Spleen (tissue), 11 donors: ENCODE results near the gene ARHGEF10L. TPM values are rescaled to one million over a fixed set of nuclear protein-coding genes. Genes with fewer than 3 reads are reported as not detected.
"Not testable (repeated sequence)": the region's sequence is repeated elsewhere in the genome, so short reads cannot be mapped to it uniquely, and the experiment has no call there.

Source experiments
- DNase-seq: peaks from one replicate; pipeline ENCODE4 v3.0.0-alpha.2; 2020
- H3K27ac ChIP-seq, 8 donors: fragments of 200-600 bp; sonication (generic) in 7 of 8; 1 replicate in 4 of 8; 2 replicates in 4 of 8; pipeline versions ENCODE4 v1.5.0 to v1.8.0; 2016 to 2021; ENCODE audit warnings: inconsistent platforms in 4 of 8, mild to moderate bottlenecking in 4 of 8, moderate library complexity in 1 of 8
- H3K27me3 ChIP-seq, 7 donors: fragments of 200-600 bp; sonication (generic) in 6 of 7; replicated peaks in 1 of 7; 1 replicate in 4 of 7; 2 replicates in 3 of 7; pipeline versions ENCODE4 v1.5.0 to v1.8.0; 2016 to 2021; ENCODE audit warnings: inconsistent platforms in 3 of 7, mild to moderate bottlenecking in 1 of 7
- H3K36me3 ChIP-seq, 6 donors: fragments of 200-600 bp; sonication (generic) in 5 of 6; 1 replicate in 4 of 6; 2 replicates in 2 of 6; pipeline versions ENCODE4 v1.5.0 to v1.8.0; 2016 to 2021; ENCODE audit warnings: inconsistent platforms in 2 of 6
- H3K4me1 ChIP-seq, 6 donors: fragments of 200-600 bp; sonication (generic) in 5 of 6; 1 replicate in 3 of 6; 2 replicates in 3 of 6; pipeline versions ENCODE4 v1.5.0 to v1.8.0; 2016 to 2021; ENCODE audit warnings: inconsistent platforms in 3 of 6
- H3K4me3 ChIP-seq, 8 donors: fragments of 200-600 bp; sonication (generic) in 7 of 8; 1 replicate in 4 of 8; 2 replicates in 4 of 8; pipeline versions ENCODE4 v1.5.0 to v1.8.0; 2016 to 2021; ENCODE audit warnings: inconsistent platforms in 4 of 8, mild to moderate bottlenecking in 4 of 8, moderate library complexity in 2 of 8
- H3K9me3 ChIP-seq, 8 donors: fragments of 200-600 bp; sonication (generic) in 7 of 8; 1 replicate in 4 of 8; 2 replicates in 4 of 8; pipeline versions ENCODE4 v1.5.0 to v1.8.0; 2016 to 2021; ENCODE audit warnings: inconsistent platforms in 4 of 8
- POLR2A ChIP-seq, 3 donors: fragments of 450-650 bp; IDR thresholded peaks; one replicate each; pipeline ENCODE4 v1.5.1; 2017; ENCODE audit warnings: antibody characterized with exemption in 3 of 3, mild to moderate bottlenecking in 1 of 3
- POLR2AphosphoS5 ChIP-seq, 3 donors: sonication (generic); formaldehyde crosslinking; IDR thresholded peaks; one replicate each; pipeline ENCODE4 v1.5.1; 2017; ENCODE audit warnings: antibody characterized with exemption in 3 of 3
- WGBS, 5 donors: extraction: QIAGEN DNeasy Blood & Tissue Kit in 3 of 5; methylation state at CpG; one replicate each; pipeline versions ENCODE4 v1.1.5 to v1.1.7; 2013 to 2018; 5-methylcytosine and 5-hydroxymethylcytosine counted together
- intact Hi-C: fragments of 100-400 bp; cut with DNase I; formaldehyde crosslinking; loops from one replicate; pipeline ENCODE4 v1.15.0; 2023; ENCODE audit warnings: low total_unique reads
- polyA plus RNA-seq, 3 donors: library from polyadenylated mRNA; stranded (reverse); fragments of 200-250 nt; gene quantifications; one replicate each; pipeline ENCODE4 v1.2.1, GENCODE V29; 2013
- total RNA-seq, 7 donors: library from RNA; depleted of rRNA in 3 of 7; stranded (reverse); fragments of >200 nt in 3 of 7; fragmentation: NEBNext Ultra II Directional in 4 of 7; extraction: Animal tissue kit (Norgen Biotek cat#: 25700) in 4 of 7; gene quantifications; one replicate each; pipeline versions ENCODE4 v1.1.0 to v1.2.1, GENCODE V29; 2016 to 2021
- TF ChIP-seq, protein P1 (sequence below), 11 experiments: fragments of 200-600 bp in 7 of 11; fragments of 450-650 bp in 4 of 11; sonication (generic) in 4 of 11; IDR thresholded peaks in 8 of 11; conservative IDR thresholded peaks in 3 of 11; 1 replicate in 7 of 11; 2 replicates in 4 of 11; pipeline versions ENCODE4 v1.4.0 to v1.8.0; 2016 to 2021; ENCODE audit warnings: antibody characterized with exemption in 11 of 11, inconsistent platforms in 4 of 11, mild to moderate bottlenecking in 1 of 11
- donor health status: healthy with polysubstance abuse.
- donor health status: DM: no; HTN: no; CAD: no; lungs with moderate emphysema.
- donor health status: DM: no; HTN: no; CAD: no.
- donor health status: Bipolar disorder and iron deficiency.
- donor health status: healthy.
- donor health status: DM: no; HTN: no; CAD: no.
- donor health status: DM: yes; HTN: yes; CAD: no.

Gene ARHGEF10L
- total and polyA plus RNA-seq, 10 donors: 10.0 to 40.9 (median 21.4) TPM

DNA sequence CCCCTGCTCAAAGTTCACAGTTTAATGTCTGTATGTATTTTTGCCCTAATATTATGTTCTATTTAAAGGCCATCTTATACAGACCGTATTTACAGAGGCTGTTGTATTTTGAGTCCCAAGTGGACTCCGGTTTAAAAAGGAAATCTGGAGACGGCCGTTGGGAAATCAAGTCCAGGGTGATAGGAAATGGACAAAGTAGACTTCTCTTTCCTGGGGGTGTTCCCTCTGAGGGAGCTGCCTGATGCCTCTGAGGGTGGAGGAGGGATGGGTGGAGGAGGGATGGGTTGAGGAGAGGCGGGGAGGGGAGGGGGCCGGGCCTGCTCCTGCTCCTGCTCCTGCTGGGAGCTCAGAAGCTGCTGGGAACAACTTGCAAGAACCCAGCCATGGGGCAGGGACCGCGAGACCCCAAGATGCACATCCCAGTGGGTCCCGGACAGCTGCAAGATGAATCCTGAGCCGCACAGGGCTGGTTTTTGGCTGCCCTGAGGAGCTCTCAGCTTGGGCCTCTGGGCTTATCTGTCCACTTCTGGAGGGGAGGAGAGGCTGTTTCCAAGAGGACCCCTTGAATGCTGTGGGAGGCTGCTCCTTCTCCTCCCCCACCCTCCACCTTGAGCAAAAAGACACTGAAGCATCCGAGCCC, 203.6 kb downstream of the ARHGEF10L start:
- TF ChIP-seq POLR2AphosphoS5 (IDR thresholded peaks at IDR 0.05) (no peak), POLR2A (IDR thresholded peaks at IDR 0.05) (no peak)
- TF ChIP-seq, protein P1, sequence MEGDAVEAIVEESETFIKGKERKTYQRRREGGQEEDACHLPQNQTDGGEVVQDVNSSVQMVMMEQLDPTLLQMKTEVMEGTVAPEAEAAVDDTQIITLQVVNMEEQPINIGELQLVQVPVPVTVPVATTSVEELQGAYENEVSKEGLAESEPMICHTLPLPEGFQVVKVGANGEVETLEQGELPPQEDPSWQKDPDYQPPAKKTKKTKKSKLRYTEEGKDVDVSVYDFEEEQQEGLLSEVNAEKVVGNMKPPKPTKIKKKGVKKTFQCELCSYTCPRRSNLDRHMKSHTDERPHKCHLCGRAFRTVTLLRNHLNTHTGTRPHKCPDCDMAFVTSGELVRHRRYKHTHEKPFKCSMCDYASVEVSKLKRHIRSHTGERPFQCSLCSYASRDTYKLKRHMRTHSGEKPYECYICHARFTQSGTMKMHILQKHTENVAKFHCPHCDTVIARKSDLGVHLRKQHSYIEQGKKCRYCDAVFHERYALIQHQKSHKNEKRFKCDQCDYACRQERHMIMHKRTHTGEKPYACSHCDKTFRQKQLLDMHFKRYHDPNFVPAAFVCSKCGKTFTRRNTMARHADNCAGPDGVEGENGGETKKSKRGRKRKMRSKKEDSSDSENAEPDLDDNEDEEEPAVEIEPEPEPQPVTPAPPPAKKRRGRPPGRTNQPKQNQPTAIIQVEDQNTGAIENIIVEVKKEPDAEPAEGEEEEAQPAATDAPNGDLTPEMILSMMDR (IDR thresholded peaks at IDR 0.05 in 8 of 11, conservative IDR thresholded peaks at IDR 0.05 in 3 of 11): no peak
- intact Hi-C loops: no loop called here
- Histone ChIP-seq H3K4me3 (no peak overlapping the region), H3K4me1 (no peaks in the 10 kb centered on the region), H3K9me3 (peaks cover 0 to 2% (median 0%) of the 10 kb centered on the region in 8 donors), H3K27me3 (peaks cover 0 to 65% (median 0%) of the 10 kb centered on the region in 7 donors), H3K36me3 (no peaks in the 10 kb centered on the region), H3K27ac (no peak overlapping the region)
- no peak for DNase-seq
- 40 to 50% (median 44%) methylated on average over 10 to 11 of the region's 11 CpGs for WGBS, 5 donors

- H3K27me3 ChIP-seq: peaks cover 0 to 69% (median 0%) of the 10 kb centered on the region in 7 donors
- H3K9me3 ChIP-seq: peaks cover 0 to 2% (median 0%) of the 10 kb centered on the region in 8 donors
- no peaks in the 10 kb centered on the region for H3K4me1 ChIP-seq
- WGBS, 5 donors: 79 to 94% (median 93%) methylated on average over 3 of the region's 3 CpGs
- intact Hi-C loops: no loop called here
- TF ChIP-seq, protein P1 (IDR thresholded peaks at IDR 0.05 in 8 of 11, conservative IDR thresholded peaks at IDR 0.05 in 3 of 11): no peak
- TF ChIP-seq POLR2A (IDR thresholded peaks at IDR 0.05): no peak
- no peak for TF ChIP-seq POLR2AphosphoS5 (IDR thresholded peaks at IDR 0.05)
- H3K4me3 ChIP-seq: no peak overlapping the region
- no peaks in the 10 kb centered on the region for H3K36me3 ChIP-seq
- DNase-seq: no peak
- H3K27ac ChIP-seq: no peak overlapping the region
Measured at GRCh38 chr1:17743925-17744324, 204.4 kb downstream of the ARHGEF10L start.

- intact Hi-C loops: no loop called here
- Histone ChIP-seq H3K36me3 (no peaks in the 10 kb centered on the region), H3K27me3 (peaks cover 0 to 62% (median 0%) of the 10 kb centered on the region in 7 donors), H3K4me1 (no peaks in the 10 kb centered on the region), H3K27ac (no peak overlapping the region), H3K9me3 (peaks cover 0 to 2% (median 0%) of the 10 kb centered on the region in 8 donors), H3K4me3 (no peak overlapping the region)
- peak; percentile 22 for DNase-seq
- TF ChIP-seq POLR2A (IDR thresholded peaks at IDR 0.05) (no peak), POLR2AphosphoS5 (IDR thresholded peaks at IDR 0.05) (no peak)
- TF ChIP-seq, protein P1 (IDR thresholded peaks at IDR 0.05 in 8 of 11, conservative IDR thresholded peaks at IDR 0.05 in 3 of 11): no peak
- WGBS, 5 donors: 79 to 85% (median 82%) methylated on average over 10 to 11 of the region's 11 CpGs
Measured at GRCh38 chr1:17744666-17745478, 205.4 kb downstream of the ARHGEF10L start.

DNA sequence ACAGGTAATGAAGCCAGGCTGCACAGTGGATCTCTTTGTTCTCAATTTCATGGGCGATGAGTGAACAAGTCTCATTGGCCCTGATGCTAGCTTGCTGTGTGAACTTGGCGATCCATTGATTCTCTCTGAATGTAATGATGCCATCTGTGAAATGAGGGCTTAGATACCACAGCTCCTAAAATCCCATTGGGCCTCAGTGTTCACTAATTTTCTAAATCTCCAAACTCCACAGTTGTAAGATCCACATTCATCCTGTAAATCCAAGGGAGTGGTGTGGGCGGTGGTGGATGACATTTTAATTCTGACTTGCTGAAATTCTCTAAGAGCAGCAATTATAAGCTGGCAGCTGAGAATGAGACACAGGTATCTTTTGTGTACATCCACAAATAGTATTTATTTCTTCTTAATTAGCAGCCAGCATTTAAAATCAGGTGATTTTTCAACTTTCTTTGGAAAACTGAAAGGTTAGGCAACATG, 206.0 kb downstream of the ARHGEF10L start:
- Histone ChIP-seq H3K27me3 (peaks cover 0 to 56% (median 0%) of the 10 kb centered on the region in 7 donors), H3K27ac (no peak overlapping the region), H3K4me3 (no peak overlapping the region), H3K9me3 (peaks cover 0 to 2% (median 0%) of the 10 kb centered on the region in 8 donors), H3K36me3 (no peaks in the 10 kb centered on the region), H3K4me1 (no peaks in the 10 kb centered on the region)
- no peak for TF ChIP-seq POLR2A (IDR thresholded peaks at IDR 0.05)
- no peak for TF ChIP-seq POLR2AphosphoS5 (IDR thresholded peaks at IDR 0.05)
- TF ChIP-seq, protein P1 (IDR thresholded peaks at IDR 0.05 in 8 of 11, conservative IDR thresholded peaks at IDR 0.05 in 3 of 11): no peak
- 90 to 97% (median 93%) methylated on average over 3 of the region's 3 CpGs for WGBS, 5 donors
- intact Hi-C loops: no loop called here
- no peak for DNase-seq

GRCh38 chr1:17746281-17746680, 206.8 kb downstream of the ARHGEF10L start:
- H3K27me3 ChIP-seq: peaks cover 0 to 48% (median 0%) of the 10 kb centered on the region in 7 donors
- intact Hi-C loops, H3K9me3 ChIP-seq, H3K4me1 ChIP-seq, H3K4me3 ChIP-seq, H3K36me3 ChIP-seq, H3K27ac ChIP-seq, DNase-seq: not testable (repeated sequence)
- 47 to 67% (median 57%) methylated on average over 2 of the region's 2 CpGs for WGBS, 5 donors
